Choroid plexus epithelial cell (primary cell): ENCODE data around the gene UGT1A6.
A peak's percentile ranks its signal among the peaks of the same experiment; 100 is the strongest.

ENCODE experiments used
- DNase-seq: peaks from one replicate; pipeline ENCODE4 v3.0.0-alpha.2; 2010; ENCODE audit warnings: low read depth
- H3K4me3 ChIP-seq: 2 replicates; pipeline ENCODE4 v1.5.1; 2011; ENCODE audit warnings: low read depth, mild to moderate bottlenecking, control low read depth, low read length, moderate library complexity
- CTCF ChIP-seq: conservative IDR thresholded peaks from 2 replicates; pipeline ENCODE4 v1.5.1; 2011; ENCODE audit warnings: low read depth, mild to moderate bottlenecking, control low read depth, inconsistent platforms, low read length, moderate library complexity

Gene UGT1A6

GRCh38 chr2:233673896-233674295 lies 18.8 kb upstream of the UGT1A6 start:
- DNase-seq, result no peak
- no peak overlapping the region for H3K4me3 ChIP-seq
- no peak for TF ChIP-seq CTCF

- TF ChIP-seq CTCF, result no peak
- H3K4me3 ChIP-seq, result no peak overlapping the region
- no peak for DNase-seq
Observed at GRCh38 chr2:233674314-233674713, 18.4 kb upstream of the UGT1A6 start.

GRCh38 chr2:233674995-233675394 lies 17.7 kb upstream of the UGT1A6 start:
- DNase-seq, result no peak
- peak; percentile 5 for TF ChIP-seq CTCF
- no peak overlapping the region for H3K4me3 ChIP-seq

- no peak overlapping the region for H3K4me3 ChIP-seq
- TF ChIP-seq CTCF, result no peak
- peak; percentile 60 for DNase-seq
Observed at GRCh38 chr2:233676046-233676445, 16.6 kb upstream of the UGT1A6 start.

GRCh38 chr2:233679196-233679595 lies 13.5 kb upstream of the UGT1A6 start:
- no peak for TF ChIP-seq CTCF
- H3K4me3 ChIP-seq, result no peak overlapping the region
- DNase-seq, result no peak

- no peak overlapping the region for H3K4me3 ChIP-seq
- TF ChIP-seq CTCF, result no peak
- DNase-seq, result no peak
Observed at GRCh38 chr2:233680361-233681045, 12.2 kb upstream of the UGT1A6 start.

- H3K4me3 ChIP-seq, result no peak within 1 kb of the TSS
- TF ChIP-seq CTCF, result no peak
- DNase-seq, result no peak
Observed at GRCh38 chr2:233681521-233682099, 11.1 kb upstream of the UGT1A6 start, which contains the start of gene UGT1A7. UGT1A7 (plus strand) TSS chr2:233681901; CDS start chr2:233681938, 37 bp downstream.
